Tibial nerve (tissue), 4 donors: ENCODE results near the gene TXNRD3.

Experiments used
- EP300 ChIP-seq, 2 donors: sonication (generic); formaldehyde crosslinking; IDR thresholded peaks; one replicate each; pipeline ENCODE4 v1.6.1; 2017; ENCODE audit warnings: antibody characterized with exemption in 2 of 2, mild to moderate bottlenecking in 1 of 2
- TF ChIP-seq, protein P1 (sequence below), 5 experiments: fragments of 200-600 bp in 3 of 5; fragments of 450-650 bp in 2 of 5; sonication (generic) in 3 of 5; IDR thresholded peaks; one replicate each; pipeline ENCODE4 v1.5.1; 2016 to 2019; ENCODE audit warnings: antibody characterized with exemption in 5 of 5, mild to moderate bottlenecking in 3 of 5, moderate library complexity in 2 of 5

DNA sequence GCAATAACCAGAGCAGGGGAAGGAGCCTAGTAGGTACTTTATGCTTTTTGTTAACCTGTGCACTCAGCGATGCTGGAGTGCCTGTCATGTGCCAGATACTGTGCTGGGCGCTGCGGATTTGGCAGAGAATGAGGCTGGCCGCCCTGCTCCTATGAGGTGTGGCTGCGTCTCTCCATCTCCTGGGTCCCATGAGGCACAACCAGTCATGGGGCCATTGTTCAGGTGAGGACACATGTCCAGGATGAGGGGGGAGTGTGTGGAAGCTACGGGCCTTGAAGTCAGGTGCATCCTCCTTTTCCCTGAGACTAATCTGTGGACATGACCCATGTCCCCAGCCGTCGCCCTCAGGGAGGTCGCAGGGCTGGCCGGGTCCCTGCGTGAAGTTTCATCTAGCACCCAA, 963 bp upstream of the TXNRD3 start:
- TF ChIP-seq, protein P1, sequence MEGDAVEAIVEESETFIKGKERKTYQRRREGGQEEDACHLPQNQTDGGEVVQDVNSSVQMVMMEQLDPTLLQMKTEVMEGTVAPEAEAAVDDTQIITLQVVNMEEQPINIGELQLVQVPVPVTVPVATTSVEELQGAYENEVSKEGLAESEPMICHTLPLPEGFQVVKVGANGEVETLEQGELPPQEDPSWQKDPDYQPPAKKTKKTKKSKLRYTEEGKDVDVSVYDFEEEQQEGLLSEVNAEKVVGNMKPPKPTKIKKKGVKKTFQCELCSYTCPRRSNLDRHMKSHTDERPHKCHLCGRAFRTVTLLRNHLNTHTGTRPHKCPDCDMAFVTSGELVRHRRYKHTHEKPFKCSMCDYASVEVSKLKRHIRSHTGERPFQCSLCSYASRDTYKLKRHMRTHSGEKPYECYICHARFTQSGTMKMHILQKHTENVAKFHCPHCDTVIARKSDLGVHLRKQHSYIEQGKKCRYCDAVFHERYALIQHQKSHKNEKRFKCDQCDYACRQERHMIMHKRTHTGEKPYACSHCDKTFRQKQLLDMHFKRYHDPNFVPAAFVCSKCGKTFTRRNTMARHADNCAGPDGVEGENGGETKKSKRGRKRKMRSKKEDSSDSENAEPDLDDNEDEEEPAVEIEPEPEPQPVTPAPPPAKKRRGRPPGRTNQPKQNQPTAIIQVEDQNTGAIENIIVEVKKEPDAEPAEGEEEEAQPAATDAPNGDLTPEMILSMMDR (IDR thresholded peaks at IDR 0.05), result no peak
- TF ChIP-seq EP300 (IDR thresholded peaks at IDR 0.05), result no peak
